RPMI8226 (cell line): ENCODE results near the gene ATP7B.
A peak's percentile ranks its signal among the peaks of the same experiment; 100 is the strongest.
"Not testable (repeated sequence)": the region's sequence is repeated elsewhere in the genome, so short reads cannot be mapped to it uniquely, and the experiment has no call there.

Experiments used
- DNase-seq: peaks from one replicate; pipeline ENCODE4 v3.0.0-alpha.2; 2015

Gene ATP7B

GRCh38 chr13:52010890-52011631 lies at the start of gene ATP7B:
Gene ATP7B, minus strand, starts transcription at chr13:52011450. Its CDS starts 113 bp downstream, at chr13:52011337.
- peak; percentile 21 for DNase-seq

GRCh38 chr13:52053460-52053859 lies 42.2 kb upstream of the ATP7B start:
- DNase-seq, result no peak

GRCh38 chr13:52051400-52051799 lies 40.1 kb upstream of the ATP7B start:
- no peak for DNase-seq

- DNase-seq, result no peak
Observed at GRCh38 chr13:52048516-52048915, 37.3 kb upstream of the ATP7B start.

- no peak for DNase-seq
Observed at GRCh38 chr13:52047463-52047862, 36.2 kb upstream of the ATP7B start.

- no peak for DNase-seq
Observed at GRCh38 chr13:52043675-52044074, 32.4 kb upstream of the ATP7B start.

GRCh38 chr13:52036037-52036436 lies 24.8 kb upstream of the ATP7B start:
- DNase-seq, result no peak

- DNase-seq, result no peak
Observed at GRCh38 chr13:52034616-52035226, 23.5 kb upstream of the ATP7B start.

GRCh38 chr13:52033039-52033438 lies 21.8 kb upstream of the ATP7B start:
- DNase-seq, result no peak

- DNase-seq, result not testable (repeated sequence)
Observed at GRCh38 chr13:52030401-52030800, 19.2 kb upstream of the ATP7B start.

GRCh38 chr13:52029569-52029968 lies 18.3 kb upstream of the ATP7B start:
- no peak for DNase-seq

- DNase-seq, result no peak
Observed at GRCh38 chr13:52027832-52028231, 16.6 kb upstream of the ATP7B start.

GRCh38 chr13:52026246-52026626 lies 15.0 kb upstream of the ATP7B start:
- DNase-seq, result no peak

GRCh38 chr13:52025475-52026245 lies 14.4 kb upstream of the ATP7B start:
- no peak for DNase-seq

GRCh38 chr13:52024481-52024880 lies 13.2 kb upstream of the ATP7B start, which contains the start of gene UTP14C:
Gene UTP14C, plus strand, starts transcription at chr13:52024691. Its CDS starts 4,114 bp downstream, at chr13:52028805.
- DNase-seq, result no peak

- no peak for DNase-seq
Observed at GRCh38 chr13:52022356-52022755, 11.1 kb upstream of the ATP7B start.

GRCh38 chr13:52020191-52020590 lies 8.9 kb upstream of the ATP7B start:
- no peak for DNase-seq

GRCh38 chr13:52016296-52016695 lies 5.0 kb upstream of the ATP7B start:
- DNase-seq, result no peak

GRCh38 chr13:52012512-52012836 lies 1.2 kb upstream of the ATP7B start:
- DNase-seq, result no peak

- DNase-seq, result peak; percentile 96
Observed at GRCh38 chr13:52011632-52012511, 622 bp upstream of the ATP7B start, which contains the start of gene ALG11. Gene ALG11, plus strand, starts transcription at chr13:52012398. Its CDS starts 21 bp downstream, at chr13:52012419.

GRCh38 chr13:52009946-52010345 lies 1.3 kb downstream of the ATP7B start:
- no peak for DNase-seq

GRCh38 chr13:52006523-52007245 lies 4.6 kb downstream of the ATP7B start:
- DNase-seq, result no peak
